Measurements from ENCODE around the gene CPVL.

CPVL gene

DNA sequence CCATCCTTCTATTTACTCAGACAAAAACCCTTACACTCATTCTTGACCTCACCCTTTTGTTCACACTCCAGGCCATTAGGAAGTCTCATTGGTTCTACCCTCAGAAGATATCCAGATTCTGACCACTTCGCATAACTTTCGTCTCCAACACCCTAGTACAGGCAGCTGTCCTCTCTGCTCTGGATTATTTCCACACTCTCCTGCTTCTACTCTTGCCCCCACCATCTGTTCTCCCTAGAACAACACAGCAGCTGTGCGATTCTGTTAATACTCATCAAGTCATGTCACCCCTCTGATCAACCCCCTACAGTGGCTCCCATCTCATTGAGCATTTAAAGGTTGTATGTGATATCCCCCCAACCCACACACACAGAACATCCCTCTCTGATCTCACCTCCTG, 172.7 kb downstream of the CPVL start:
- DNase-seq (ENCODE audit: low spot score) = no peak

DNA sequence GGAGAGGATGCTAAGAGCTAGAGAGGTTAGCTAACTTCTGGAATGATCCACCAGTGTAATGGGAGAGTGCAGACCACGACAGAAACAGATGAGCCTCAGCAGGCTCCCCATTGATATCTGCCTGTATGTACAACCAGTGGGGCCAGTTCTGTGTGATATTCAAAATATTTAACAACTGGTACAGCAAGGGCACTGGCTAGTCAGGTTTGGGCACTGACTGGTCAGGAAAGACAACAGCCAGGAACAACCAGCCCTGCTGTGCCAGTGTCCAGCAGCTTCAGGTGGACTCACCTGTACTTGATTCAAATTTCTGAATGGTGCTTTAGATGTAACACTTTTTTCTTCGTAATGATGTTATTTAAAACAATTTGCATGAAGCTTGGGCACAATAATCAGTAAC, 182.3 kb downstream of the CPVL start:
- no peak for DNase-seq (ENCODE audit: low spot score)

DNA sequence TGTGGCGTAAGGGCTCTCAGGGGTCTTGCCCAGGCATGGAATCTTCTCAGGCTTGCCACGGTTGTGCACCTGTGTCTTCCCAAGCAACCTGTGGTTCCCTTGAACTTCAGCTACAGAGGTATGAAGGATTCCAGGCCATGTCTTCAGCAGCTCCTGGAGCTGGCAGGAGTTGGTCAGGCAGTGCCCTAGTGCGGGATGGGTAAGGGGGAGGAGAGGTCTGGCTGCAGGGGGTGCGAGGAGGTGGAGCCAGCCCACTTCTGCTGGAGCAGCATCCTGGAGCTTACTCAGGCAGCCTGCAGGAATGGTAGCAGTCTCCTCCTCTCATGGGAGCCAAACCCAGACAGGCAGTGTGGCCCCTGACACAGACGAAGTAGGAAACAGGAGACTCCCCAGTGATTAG, 184.4 kb downstream of the CPVL start:
- no peak for DNase-seq (ENCODE audit: low spot score)

- no peak for DNase-seq (ENCODE audit: low spot score)
Measured at GRCh38 chr7:28960071-28960840, 186.1 kb downstream of the CPVL start.

DNA sequence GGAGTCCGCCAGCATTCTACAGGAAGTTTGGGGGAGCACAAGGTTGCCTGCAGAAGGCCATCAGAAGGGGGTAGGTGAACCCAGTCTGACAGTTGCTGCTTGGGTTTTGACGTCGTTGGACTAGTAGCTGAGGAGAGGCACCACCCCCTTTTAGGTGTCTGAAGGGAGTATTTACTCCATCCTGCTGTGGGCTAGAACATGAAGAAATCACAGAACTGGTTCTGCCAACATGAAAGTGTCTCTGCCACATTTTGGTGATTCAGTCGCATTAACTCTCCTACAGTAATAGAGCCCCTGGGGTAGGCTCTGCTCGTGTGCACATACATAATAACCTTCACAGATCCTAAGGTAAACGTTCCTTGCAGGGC, 187.4 kb downstream of the CPVL start:
- no peak for DNase-seq (ENCODE audit: low spot score)

DNA sequence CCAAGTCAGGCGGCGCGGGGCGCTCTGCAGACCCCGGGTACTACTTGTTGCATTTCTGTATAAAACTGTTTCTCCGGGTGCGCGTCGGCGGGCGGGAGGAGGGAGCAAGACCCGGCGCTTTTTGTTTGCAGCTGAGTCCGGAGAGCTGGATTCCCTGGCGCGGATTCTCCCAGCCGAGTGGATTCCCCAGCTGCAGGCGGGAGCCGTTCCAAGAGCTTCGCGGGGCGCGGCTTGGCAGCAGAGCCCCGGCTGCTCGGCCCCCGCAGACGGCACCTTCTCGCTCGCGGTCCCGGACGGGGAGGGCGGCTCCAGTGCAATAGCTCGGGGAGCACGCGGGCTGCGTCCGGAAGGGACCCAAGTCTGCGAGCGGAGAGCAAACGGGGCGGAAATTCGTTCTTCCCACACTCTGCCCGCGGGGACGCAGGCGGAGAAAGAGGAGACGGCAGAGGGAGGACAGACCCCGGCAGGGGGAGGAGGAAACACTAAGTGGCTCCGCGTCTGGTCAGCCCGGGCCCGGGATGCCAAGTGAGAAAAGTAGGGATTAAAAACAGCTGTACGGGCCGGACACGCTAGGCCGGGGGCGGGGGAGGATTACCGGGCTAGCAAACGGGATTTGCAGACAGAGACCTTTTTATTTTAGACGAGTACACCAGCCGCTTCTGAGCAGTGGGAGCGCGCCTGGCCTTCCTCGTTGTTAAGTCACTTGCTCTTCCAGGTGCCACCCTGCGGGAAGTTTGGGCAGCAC, 187.9 kb downstream of the CPVL start, which contains the start of gene TRIL:
TRIL (minus strand) TSS at position 96 of the 745 bp plus-strand sequence. CDS start 284 bp downstream, outside the sequence.
- no peak for DNase-seq (ENCODE audit: low spot score)

GRCh38 chr7:28957751-28958234, 188.5 kb downstream of the CPVL start:
- no peak for DNase-seq (ENCODE audit: low spot score)

DNA sequence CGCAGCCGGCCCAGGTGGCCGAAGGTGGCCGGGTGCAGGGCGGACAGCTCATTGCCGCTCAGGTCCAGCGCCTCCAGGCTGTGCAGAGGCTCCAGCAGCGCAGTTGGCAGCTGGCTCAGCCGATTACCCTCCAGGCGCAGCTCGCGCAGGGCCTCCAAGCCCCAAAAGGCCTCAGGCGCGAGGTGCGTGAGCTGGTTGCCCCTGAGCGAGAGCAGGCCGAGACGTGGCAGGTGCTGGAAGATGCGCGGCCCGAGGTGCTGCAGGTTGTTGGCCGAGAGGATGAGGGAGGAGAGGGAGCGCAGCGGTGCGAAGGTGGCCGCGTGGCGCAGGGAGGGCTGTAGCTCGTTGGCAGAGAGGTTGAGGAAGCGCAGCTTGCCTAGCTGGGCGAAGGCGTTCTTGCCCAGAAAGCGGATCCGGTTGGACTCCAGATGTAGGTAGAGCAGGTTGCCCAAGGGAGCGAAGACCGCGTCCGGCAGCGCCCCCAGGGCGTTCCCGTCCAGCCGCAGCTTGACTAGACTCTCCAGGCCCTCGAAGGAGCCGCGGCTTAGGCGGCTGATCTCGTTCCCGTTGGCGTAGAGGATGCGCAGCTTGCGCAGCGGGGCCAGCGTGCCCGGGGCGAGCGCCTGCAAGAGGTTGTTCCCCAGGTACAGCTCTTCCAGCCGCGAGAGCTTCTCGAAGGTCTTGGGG, 189.1 kb downstream of the CPVL start:
- no peak for DNase-seq (ENCODE audit: low spot score)

- no peak for DNase-seq (ENCODE audit: low spot score)
Measured at GRCh38 chr7:28956608-28957063, 189.7 kb downstream of the CPVL start.

DNA sequence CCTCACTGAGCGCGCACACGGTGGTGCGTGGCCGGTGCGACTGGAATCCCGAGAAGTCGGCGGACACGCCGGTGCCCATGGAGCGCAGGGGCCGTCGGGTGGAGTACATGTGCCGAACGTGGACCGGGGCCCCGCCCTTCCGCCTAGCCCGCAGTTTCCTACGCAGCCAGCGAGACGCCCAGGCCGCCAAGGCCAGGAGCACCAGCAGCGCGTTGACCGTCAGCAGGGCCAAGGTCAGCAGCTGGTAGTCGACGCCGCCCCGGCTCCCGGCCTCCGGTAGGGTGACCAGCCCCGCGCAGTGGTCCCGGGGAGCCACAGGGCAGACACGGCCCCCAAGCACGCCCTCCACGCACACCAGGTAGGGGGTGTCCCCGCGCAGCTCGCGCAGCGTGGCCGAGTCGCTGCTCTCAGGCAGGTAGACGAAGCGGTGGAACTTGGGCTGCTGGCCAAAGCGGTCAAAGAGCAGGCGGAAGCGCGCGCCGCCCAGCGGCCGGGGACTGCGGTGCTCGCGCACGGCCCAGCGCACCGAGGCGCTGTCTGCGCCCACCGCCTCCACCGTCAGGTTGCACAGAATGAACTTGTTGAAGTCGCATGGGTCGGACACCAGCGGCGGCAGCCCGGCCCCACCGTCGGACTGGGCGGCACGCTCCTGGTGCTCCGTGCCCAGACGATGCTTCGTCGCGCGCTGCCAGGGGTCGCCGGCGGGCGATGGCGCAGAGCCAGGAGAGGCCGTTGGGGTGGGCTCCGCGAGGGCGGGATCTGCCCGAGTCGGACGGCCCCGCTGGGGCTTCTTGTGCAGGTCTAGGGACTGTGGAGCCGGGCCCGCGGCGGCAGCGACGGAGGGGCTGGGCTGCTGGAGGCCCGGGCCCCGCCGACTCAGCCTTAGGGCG, 190.4 kb downstream of the CPVL start:
- DNase-seq (ENCODE audit: low spot score) = peak; percentile 6

DNA sequence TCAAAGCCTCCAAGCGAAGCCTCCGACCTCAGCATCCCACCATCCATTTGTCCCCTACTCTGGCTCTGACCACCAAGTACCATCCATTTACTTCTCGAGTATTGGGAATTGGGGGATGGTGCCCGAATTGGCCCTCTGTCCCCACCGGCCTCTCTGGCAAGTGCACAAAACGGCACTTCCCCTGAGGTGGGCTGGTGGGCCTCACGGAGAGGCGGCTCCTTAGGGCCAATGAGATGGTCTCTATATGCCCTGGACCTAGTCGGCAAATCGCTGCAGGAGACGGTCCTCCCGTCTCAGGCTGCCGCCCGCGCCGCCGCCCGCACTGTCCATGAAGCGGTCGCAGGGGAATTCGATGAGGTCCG, 191.0 kb downstream of the CPVL start:
- no peak for DNase-seq (ENCODE audit: low spot score)

GRCh38 chr7:28954946-28955345, 191.4 kb downstream of the CPVL start:
- DNase-seq (ENCODE audit: low spot score) = no peak

DNA sequence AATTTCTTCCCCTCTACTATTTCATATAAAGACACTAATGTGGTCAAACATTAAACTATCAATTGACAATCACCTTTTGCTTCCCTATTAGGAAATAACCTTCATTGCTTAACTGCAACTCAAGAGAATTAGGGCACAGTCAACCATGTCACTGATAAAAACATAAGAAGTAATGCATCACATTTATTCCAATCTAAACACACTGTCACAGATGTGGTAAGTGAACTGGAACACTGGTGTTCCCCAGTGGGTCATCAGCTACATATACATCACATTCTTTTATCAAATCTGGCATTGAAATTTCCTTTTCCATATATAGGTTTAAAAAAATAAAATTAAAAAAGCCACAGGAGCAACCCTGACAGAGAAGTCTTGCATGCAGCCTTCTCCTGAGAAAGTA, 191.9 kb downstream of the CPVL start:
- DNase-seq (ENCODE audit: low spot score) = no peak

DNA sequence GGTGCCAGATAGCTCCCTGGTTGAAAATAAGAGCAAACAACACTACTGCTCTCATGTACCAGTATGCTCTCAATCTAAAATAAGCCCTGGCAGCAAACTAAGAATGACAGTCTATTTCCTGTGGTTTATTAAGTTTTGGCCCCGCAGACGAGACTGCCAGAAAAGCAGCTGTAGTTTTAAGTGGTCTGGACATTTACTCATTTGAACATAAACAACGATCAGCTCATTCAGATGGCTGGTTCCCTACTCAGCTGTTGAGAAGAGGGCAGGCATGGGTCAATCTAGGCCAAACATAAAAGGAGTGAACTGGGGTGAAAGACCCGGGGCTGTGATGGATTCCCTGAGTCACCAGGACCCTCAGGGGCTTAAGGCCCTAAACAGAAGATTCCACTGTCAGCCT, 192.7 kb downstream of the CPVL start:
- no peak for DNase-seq (ENCODE audit: low spot score)
